Neuronal stem cell (in vitro differentiated cells): ENCODE measurements around the gene ADGRV1.

ENCODE experiments used
- DNase-seq: peaks from one replicate; pipeline ENCODE4 v3.0.0-alpha.2; 2013; ENCODE audit warnings: low spot score
- H2AFZ ChIP-seq: one replicate; pipeline ENCODE4 v1.6.1; 2013; ENCODE audit warnings: mild to moderate bottlenecking, low read length, inconsistent platforms
- H2AK5ac ChIP-seq: 2 replicates; pipeline ENCODE4 v1.6.1; 2013; ENCODE audit warnings: low read depth, mild to moderate bottlenecking, inconsistent platforms, low read length, moderate library complexity, mixed read lengths
- H2BK120ac ChIP-seq: 2 replicates; pipeline ENCODE4 v1.6.1; 2013; ENCODE audit warnings: low read depth, mild to moderate bottlenecking, inconsistent platforms, low read length, moderate library complexity, mixed read lengths
- H2BK12ac ChIP-seq: one replicate; pipeline ENCODE4 v1.6.1; 2013; ENCODE audit warnings: low read length, inconsistent platforms
- H2BK15ac ChIP-seq: 2 replicates; pipeline ENCODE4 v1.6.1; 2013; ENCODE audit warnings: mild to moderate bottlenecking, low read length, inconsistent platforms, mixed read lengths
- H2BK5ac ChIP-seq: one replicate; pipeline ENCODE4 v1.6.1; 2013; ENCODE audit warnings: inconsistent platforms, mild to moderate bottlenecking, low read length, moderate library complexity
- H3K14ac ChIP-seq: one replicate; pipeline ENCODE4 v1.6.1; 2013; ENCODE audit warnings: low read length, inconsistent platforms
- H3K18ac ChIP-seq: 2 replicates; pipeline ENCODE4 v1.6.1; 2013; ENCODE audit warnings: low read length, inconsistent platforms
- H3K23ac ChIP-seq: 2 replicates; pipeline ENCODE4 v1.6.1; 2013; ENCODE audit warnings: low read depth, mild to moderate bottlenecking, mixed read lengths, low read length, inconsistent platforms; ENCODE audit not compliant: poor library complexity
- H3K27ac ChIP-seq: replicated peaks from 3 replicates; pipeline ENCODE4 v1.5.1; 2013; ENCODE audit warnings: low read length, inconsistent platforms
- H3K27me3 ChIP-seq, 3 experiments: 2 replicates each; pipeline ENCODE4 v1.6.1; 2013; ENCODE audit warnings: low read length in 3 of 3, mild to moderate bottlenecking in 2 of 3, inconsistent platforms in 1 of 3, low read depth in 1 of 3, mixed read lengths in 1 of 3, moderate library complexity in 1 of 3; ENCODE audit not compliant: control insufficient read depth in 3 of 3, insufficient read depth in 3 of 3
- H3K36me3 ChIP-seq, 2 donors: replicated peaks in 1 of 2; 2 replicates each; pipeline ENCODE4 v1.6.1; 2013; ENCODE audit warnings: low read length in 2 of 2; ENCODE audit not compliant: control insufficient read depth in 2 of 2, insufficient read depth in 2 of 2
- H3K4ac ChIP-seq: 2 replicates; pipeline ENCODE4 v1.6.1; 2013; ENCODE audit warnings: inconsistent platforms, mild to moderate bottlenecking, low read length, moderate library complexity
- H3K4me1 ChIP-seq, 2 donors: 1 replicate in 1 of 2; 2 replicates in 1 of 2; pipeline ENCODE4 v1.6.1; 2013; ENCODE audit warnings: low read length in 2 of 2, low read depth in 1 of 2; ENCODE audit not compliant: control insufficient read depth in 2 of 2, insufficient read depth in 1 of 2
- H3K4me2 ChIP-seq: one replicate; pipeline ENCODE4 v1.6.1; 2013; ENCODE audit warnings: mild to moderate bottlenecking, low read length, inconsistent platforms; ENCODE audit not compliant: insufficient read depth, poor library complexity, severe bottlenecking
- H3K4me3 ChIP-seq, 2 donors: 2 replicates each; pipeline ENCODE4 v1.5.1; 2013; ENCODE audit warnings: low read length in 2 of 2, mild to moderate bottlenecking in 2 of 2, inconsistent platforms in 1 of 2, moderate library complexity in 1 of 2
- H3K79me1 ChIP-seq: one replicate; pipeline ENCODE4 v1.6.1; 2013; ENCODE audit warnings: low read depth, mild to moderate bottlenecking, inconsistent platforms, low read length, moderate library complexity
- H3K9ac ChIP-seq: one replicate; pipeline ENCODE4 v1.6.1; 2013; ENCODE audit warnings: mild to moderate bottlenecking, low read depth, low read length, inconsistent platforms; ENCODE audit not compliant: poor library complexity
- H3K9me3 ChIP-seq, 2 donors: replicated peaks in 1 of 2; 2 replicates each; pipeline versions ENCODE3 to v1.6.1; 2013; ENCODE audit warnings: low read length in 2 of 2, mild to moderate bottlenecking in 2 of 2, inconsistent platforms in 1 of 2, low read depth in 1 of 2, mixed read lengths in 1 of 2, moderate library complexity in 1 of 2; ENCODE audit not compliant: control insufficient read depth in 2 of 2, insufficient read depth in 1 of 2
- H4K8ac ChIP-seq: one replicate; pipeline ENCODE4 v1.6.1; 2013; ENCODE audit warnings: low read depth, mild to moderate bottlenecking, inconsistent platforms, low read length, moderate library complexity
- H4K91ac ChIP-seq: one replicate; pipeline ENCODE4 v1.6.1; 2013; ENCODE audit warnings: low read length, low read depth, mild to moderate bottlenecking, inconsistent platforms; ENCODE audit not compliant: poor library complexity
- WGBS, 2 donors: extraction: QIAGEN DNeasy Blood & Tissue Kit; methylation state at CpG; one replicate each; pipeline ENCODE4 v1.1.7; 2013; ENCODE audit warnings: missing lambda C conversion rate in 2 of 2, mixed read lengths in 1 of 2; ENCODE audit not compliant: insufficient read length in 2 of 2, insufficient replicate concordance in 1 of 2; ENCODE audit errors: extremely low coverage in 2 of 2; 5-methylcytosine and 5-hydroxymethylcytosine counted together

The ADGRV1 gene

GRCh38 chr5:90628492-90628891, 69.9 kb downstream of the ADGRV1 start:
- Histone ChIP-seq H4K91ac (no peak overlapping the region), H2BK5ac (no peak overlapping the region), H2BK12ac (no peak overlapping the region), H2BK15ac (no peak overlapping the region), H3K18ac (no peak overlapping the region), H2BK120ac (no peak overlapping the region), H2AFZ (no peak overlapping the region), H3K4me1 (peaks cover 2 to 16% of the 10 kb centered on the region in 2 donors), H3K27ac (no peak overlapping the region), H3K9me3 (no peaks in the 10 kb centered on the region), H3K36me3 (peaks cover 2 to 66% of the 10 kb centered on the region in 2 donors), H3K4ac (no peak overlapping the region), H3K4me3 (no peak overlapping the region), H3K9ac (no peak overlapping the region), H3K27me3 (no peaks in the 10 kb centered on the region), H3K4me2 (no peak overlapping the region), H3K14ac (no peak overlapping the region), H4K8ac (no peak overlapping the region), H2AK5ac (no peak overlapping the region), H3K23ac (no peak overlapping the region), H3K79me1 (no peaks in the 10 kb centered on the region)
- DNase-seq = no peak
- no CpG with 5 or more reads among the region's 6 CpGs for WGBS, 2 donors

GRCh38 chr5:90632791-90633190, 74.2 kb downstream of the ADGRV1 start:
- H4K91ac ChIP-seq = no peak overlapping the region
- no peak for DNase-seq
- peaks cover 2 to 18% of the 10 kb centered on the region in 2 donors for H3K4me1 ChIP-seq
- H2BK15ac ChIP-seq = no peak overlapping the region
- H2BK120ac ChIP-seq = no peak overlapping the region
- no peak overlapping the region for H3K27ac ChIP-seq
- H3K27me3 ChIP-seq = no peaks in the 10 kb centered on the region
- no peak overlapping the region for H2AK5ac ChIP-seq
- H3K23ac ChIP-seq = no peak overlapping the region
- no CpG with 5 or more reads among the region's 2 CpGs for WGBS, 2 donors
- H2AFZ ChIP-seq = no peak overlapping the region
- H3K36me3 ChIP-seq = peaks cover 0 to 47% of the 10 kb centered on the region in 2 donors
- H3K4me2 ChIP-seq = no peak overlapping the region
- no peak overlapping the region for H3K4ac ChIP-seq
- no peak overlapping the region for H3K9ac ChIP-seq
- no peak overlapping the region for H2BK5ac ChIP-seq
- H3K79me1 ChIP-seq = no peaks in the 10 kb centered on the region
- peaks cover 0 to 4% of the 10 kb centered on the region in 2 donors for H3K9me3 ChIP-seq
- no peak overlapping the region for H4K8ac ChIP-seq
- H3K14ac ChIP-seq = no peak overlapping the region
- no peak overlapping the region for H2BK12ac ChIP-seq
- H3K18ac ChIP-seq = no peak overlapping the region
- no peak overlapping the region for H3K4me3 ChIP-seq

- Histone ChIP-seq H3K4me1 (peaks cover 3 to 22% of the 10 kb centered on the region in 2 donors), H3K18ac (no peak overlapping the region), H3K9me3 (peaks cover 0 to 9% of the 10 kb centered on the region in 2 donors), H3K4me3 (no peak overlapping the region), H2AK5ac (no peak overlapping the region), H2AFZ (no peak overlapping the region), H3K9ac (no peak overlapping the region), H3K23ac (no peak overlapping the region), H3K27ac (no peak overlapping the region), H3K4me2 (no peak overlapping the region), H3K4ac (no peak overlapping the region), H2BK5ac (no peak overlapping the region), H4K91ac (no peak overlapping the region), H4K8ac (no peak overlapping the region), H2BK15ac (no peak overlapping the region), H3K79me1 (no peaks in the 10 kb centered on the region), H2BK12ac (no peak overlapping the region), H2BK120ac (no peak overlapping the region), H3K27me3 (no peaks in the 10 kb centered on the region), H3K14ac (no peak overlapping the region), H3K36me3 (peaks cover 0 to 35% of the 10 kb centered on the region in 2 donors)
- WGBS, 2 donors = no CpG with 5 or more reads among the region's 1 CpG
- DNase-seq = no peak
Measured at GRCh38 chr5:90636948-90637347, 78.4 kb downstream of the ADGRV1 start.

- H2BK120ac ChIP-seq = no peak overlapping the region
- H3K79me1 ChIP-seq = no peaks in the 10 kb centered on the region
- H4K8ac ChIP-seq = no peak overlapping the region
- H2BK12ac ChIP-seq = no peak overlapping the region
- no peak overlapping the region for H2AFZ ChIP-seq
- no CpG with 5 or more reads among the region's 3 CpGs for WGBS, 2 donors
- no peak overlapping the region for H3K18ac ChIP-seq
- H3K4me2 ChIP-seq = no peak overlapping the region
- no peak overlapping the region for H2BK5ac ChIP-seq
- no peak for DNase-seq
- no peaks in the 10 kb centered on the region for H3K27me3 ChIP-seq
- no peak overlapping the region for H4K91ac ChIP-seq
- no peak overlapping the region for H3K4ac ChIP-seq
- H2AK5ac ChIP-seq = no peak overlapping the region
- peaks cover 0 to 41% of the 10 kb centered on the region in 2 donors for H3K36me3 ChIP-seq
- no peak overlapping the region for H3K27ac ChIP-seq
- H3K9me3 ChIP-seq = peaks cover 0 to 9% of the 10 kb centered on the region in 2 donors
- no peak overlapping the region for H3K9ac ChIP-seq
- no peak overlapping the region for H3K4me3 ChIP-seq
- no peak overlapping the region for H2BK15ac ChIP-seq
- H3K4me1 ChIP-seq = peaks cover 3 to 15% of the 10 kb centered on the region in 2 donors
- no peak overlapping the region for H3K14ac ChIP-seq
- no peak overlapping the region for H3K23ac ChIP-seq
Measured at GRCh38 chr5:90637731-90638130, 79.1 kb downstream of the ADGRV1 start.
